ENCODE results near the gene PBX3.

DNA sequence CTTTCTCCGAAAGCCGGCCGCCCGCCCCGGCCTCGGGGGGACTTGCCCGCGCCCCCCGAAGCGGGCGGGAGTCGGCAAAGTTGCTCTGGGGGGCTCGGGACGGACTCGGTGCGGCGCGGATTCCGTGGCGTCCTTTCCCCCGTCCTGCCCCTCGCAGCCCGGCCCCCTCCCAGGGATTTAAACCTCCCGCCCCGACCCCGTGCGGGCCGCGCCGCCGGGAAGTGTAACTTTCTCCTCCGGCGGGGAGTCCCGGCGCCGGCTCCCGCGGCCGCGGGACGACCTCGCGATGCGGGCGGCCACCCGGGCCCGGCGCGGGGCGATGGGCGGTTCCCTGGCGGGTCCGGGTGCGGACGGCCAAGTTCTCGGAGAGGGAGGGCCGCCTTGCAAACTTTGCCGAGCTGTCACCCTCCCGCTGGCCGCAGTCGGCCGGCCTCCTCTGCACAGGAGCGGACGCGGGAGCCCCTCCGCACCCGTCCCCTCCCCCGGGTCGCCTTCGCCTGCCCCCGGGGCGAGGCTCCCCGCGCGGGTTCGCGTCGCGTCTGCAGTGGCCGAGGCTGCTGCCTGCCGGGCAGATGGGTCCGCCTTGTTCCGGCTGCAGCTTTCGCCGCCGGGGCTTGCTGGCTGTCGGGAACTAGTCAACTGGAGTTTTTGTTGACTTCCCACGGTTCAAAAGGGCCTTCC, 732 bp downstream of the PBX3 start:
- TF ChIP-seq, protein P1, sequence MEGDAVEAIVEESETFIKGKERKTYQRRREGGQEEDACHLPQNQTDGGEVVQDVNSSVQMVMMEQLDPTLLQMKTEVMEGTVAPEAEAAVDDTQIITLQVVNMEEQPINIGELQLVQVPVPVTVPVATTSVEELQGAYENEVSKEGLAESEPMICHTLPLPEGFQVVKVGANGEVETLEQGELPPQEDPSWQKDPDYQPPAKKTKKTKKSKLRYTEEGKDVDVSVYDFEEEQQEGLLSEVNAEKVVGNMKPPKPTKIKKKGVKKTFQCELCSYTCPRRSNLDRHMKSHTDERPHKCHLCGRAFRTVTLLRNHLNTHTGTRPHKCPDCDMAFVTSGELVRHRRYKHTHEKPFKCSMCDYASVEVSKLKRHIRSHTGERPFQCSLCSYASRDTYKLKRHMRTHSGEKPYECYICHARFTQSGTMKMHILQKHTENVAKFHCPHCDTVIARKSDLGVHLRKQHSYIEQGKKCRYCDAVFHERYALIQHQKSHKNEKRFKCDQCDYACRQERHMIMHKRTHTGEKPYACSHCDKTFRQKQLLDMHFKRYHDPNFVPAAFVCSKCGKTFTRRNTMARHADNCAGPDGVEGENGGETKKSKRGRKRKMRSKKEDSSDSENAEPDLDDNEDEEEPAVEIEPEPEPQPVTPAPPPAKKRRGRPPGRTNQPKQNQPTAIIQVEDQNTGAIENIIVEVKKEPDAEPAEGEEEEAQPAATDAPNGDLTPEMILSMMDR (optimal IDR thresholded peaks at IDR 0.05 in 1 of 3, IDR thresholded peaks at IDR 0.05 in 1 of 3, conservative IDR thresholded peaks at IDR 0.05 in 1 of 3; ENCODE audit: extremely low read depth in 1 of 3, insufficient read depth in 2 of 3, low read length in 3 of 3): no peak
- TF ChIP-seq EZH2 (IDR thresholded peaks at IDR 0.05; ENCODE audit: low read length): no peak
